A549 (cell line): Measurements from ENCODE around the gene GABRA5. TPM values are rescaled to one million over a fixed set of nuclear protein-coding genes. Genes with fewer than 3 reads are reported as not detected.
A peak's percentile ranks its signal among the peaks of the same experiment; 100 is the strongest.

Experiments used
- ATAC-seq, 2 experiments: fragments of 200-7000 bp in 1 of 2; fragments of >200 bp in 1 of 2; cut with Nextera tagmentation in 1 of 2; cut with Tn5 transposase in 1 of 2; 3 replicates each; pipeline versions ENCODE4 v1.8.0 to v1.9.1; 2018 to 2020; ENCODE audit warnings: mild to moderate bottlenecking in 1 of 2, moderate library complexity in 1 of 2
- CTCF ChIA-PET: fragments of 300-600 bp; sonication (Branson Sonifier 250); formaldehyde crosslinking; extraction: SDS; loops from one replicate; lab custom pipeline; 2021; ENCODE audit warnings: antibody characterized with exemption, inconsistent platforms; lab: Yijun Ruan, JAX
- POLR2A ChIA-PET: fragments of 350-600 bp; formaldehyde crosslinking; extraction: SDS; loops from one replicate; lab custom pipeline; 2021; ENCODE audit warnings: antibody characterized with exemption, inconsistent platforms; lab: Yijun Ruan, JAX
- DNase-seq, 2 experiments: peaks; one replicate each; pipeline versions ENCODE4 v3.0.0 to v3.0.0-alpha.2; 2011 to 2016; ENCODE audit warnings: low read depth in 1 of 2, low spot score in 1 of 2
- FAIRE-seq: peaks from 2 replicates; lab custom pipeline; 2011; peaks lifted over from hg19 to GRCh38; lab: Jason Lieb, UNC
- H3K27ac ChIP-seq, 2 experiments: fragments of >200 bp; sonication (Bioruptor Twin); formaldehyde crosslinking; 3 replicates each; pipeline ENCODE4 v1.5.1; 2016 to 2017
- H3K4me1 ChIP-seq: fragments of >200 bp; sonication (Bioruptor Twin); formaldehyde crosslinking; 3 replicates; pipeline ENCODE4 v1.6.1; 2016
- H3K4me2 ChIP-seq: fragments of >200 bp; sonication (Bioruptor Twin); formaldehyde crosslinking; 3 replicates; pipeline ENCODE4 v1.6.1; 2016
- H3K4me3 ChIP-seq: fragments of >200 bp; sonication (Bioruptor Twin); formaldehyde crosslinking; 3 replicates; pipeline ENCODE4 v1.5.1; 2016
- H3K9me3 ChIP-seq: fragments of >200 bp; sonication (Bioruptor Twin); formaldehyde crosslinking; 3 replicates; pipeline ENCODE4 v1.6.1; 2016
- ATOH8 ChIP-seq: fragments of 250-450 bp; sonication (Bioruptor Pico); IDR thresholded peaks from 2 replicates; pipeline ENCODE4 v1.5.0; 2020; ENCODE audit warnings: low read depth, mild to moderate bottlenecking, moderate library complexity
- CBX2 ChIP-seq: fragments of 200-600 bp; sonication (generic); IDR thresholded peaks from 2 replicates; pipeline ENCODE4 v1.6.1; 2016; ENCODE audit warnings: low read depth, mild to moderate bottlenecking, borderline replicate concordance
- CHD4 ChIP-seq: fragments of 200-600 bp; sonication (generic); IDR thresholded peaks from 2 replicates; pipeline ENCODE4 v1.6.1; 2016; ENCODE audit warnings: antibody characterized with exemption, mild to moderate bottlenecking, borderline replicate concordance
- CTCF ChIP-seq: fragments of >200 bp; sonication (Bioruptor Twin); formaldehyde crosslinking; IDR thresholded peaks from 3 replicates; pipeline ENCODE4 v1.5.1; 2016
- E2F6 ChIP-seq: IDR thresholded peaks from 2 replicates; pipeline ENCODE4 v1.6.1; 2012; ENCODE audit warnings: low read depth, borderline replicate concordance
- ELK1 ChIP-seq: fragments of 150-350 bp; IDR thresholded peaks from 2 replicates; pipeline ENCODE4 v1.6.1; 2014; ENCODE audit warnings: low read depth, mild to moderate bottlenecking, low read length
- ESRRA ChIP-seq: fragments of 150-350 bp; IDR thresholded peaks from 2 replicates; pipeline ENCODE4 v1.6.1; 2014; ENCODE audit warnings: mild to moderate bottlenecking, low read length, borderline replicate concordance
- MAFK ChIP-seq: fragments of 450-650 bp; IDR thresholded peaks from 2 replicates; pipeline ENCODE4 v1.6.1; 2014; ENCODE audit not compliant: partially characterized antibody
- MYC ChIP-seq: IDR thresholded peaks from 2 replicates; pipeline ENCODE4 v1.6.1; 2012; ENCODE audit warnings: mild to moderate bottlenecking, inconsistent platforms, low read length, improper control_type of control experiment, borderline replicate concordance
- RAD21 ChIP-seq, 2 experiments: fragments of >200 bp in 1 of 2; sonication (Bioruptor Twin) in 1 of 2; formaldehyde crosslinking in 1 of 2; IDR thresholded peaks in 1 of 2; conservative IDR thresholded peaks in 1 of 2; 2 replicates in 1 of 2; 3 replicates in 1 of 2; pipeline ENCODE4 v1.6.1; 2012 to 2018; ENCODE audit warnings: inconsistent platforms in 1 of 2
- RARB ChIP-seq: fragments of 250-450 bp; sonication (Bioruptor Pico); IDR thresholded peaks from 2 replicates; pipeline ENCODE4 v1.8.0; 2021; ENCODE audit warnings: mild to moderate bottlenecking, moderate library complexity
- USF2 ChIP-seq: fragments of 450-650 bp; IDR thresholded peaks from 2 replicates; pipeline ENCODE4 v1.6.1; 2014; ENCODE audit warnings: antibody characterized with exemption
- ZNF302 ChIP-seq: fragments of 250-450 bp; sonication (Bioruptor Pico); IDR thresholded peaks from 2 replicates; pipeline ENCODE4 v1.9.0; 2021; ENCODE audit warnings: inconsistent platforms, mild to moderate bottlenecking, moderate library complexity
- WGBS: methylation state at CpG from one replicate; pipeline ENCODE4 v1.1.6; 2017; ENCODE audit errors: missing lambda C conversion rate; 5-methylcytosine and 5-hydroxymethylcytosine counted together
- polyA plus RNA-seq, 4 experiments: library from polyadenylated mRNA; depleted of rRNA in 3 of 4; stranded (reverse); fragments of >200 nt; fragmentation: RNase III in 1 of 4; extraction: RNeasy Plus Mini Kit Qiagen cat#74134 plus additional on column Dnase treatment in 1 of 4; gene quantifications; 2 replicates in 3 of 4; 3 replicates in 1 of 4; pipeline ENCODE4 v1.2.3, GENCODE V29; 2011 to 2017
- TF ChIP-seq, protein P1 (sequence below): fragments of >200 bp; sonication (Bioruptor Twin); formaldehyde crosslinking; IDR thresholded peaks from 3 replicates; pipeline ENCODE4 v1.6.1; 2016
- TF ChIP-seq, protein P2 (sequence below): IDR thresholded peaks from 2 replicates; pipeline ENCODE4 v1.6.1; 2012

The GABRA5 gene
- polyA plus RNA-seq, 2 of the 4 experiments (the other 2 are of a cell fraction): 89.1 to 91.7 TPM

DNA sequence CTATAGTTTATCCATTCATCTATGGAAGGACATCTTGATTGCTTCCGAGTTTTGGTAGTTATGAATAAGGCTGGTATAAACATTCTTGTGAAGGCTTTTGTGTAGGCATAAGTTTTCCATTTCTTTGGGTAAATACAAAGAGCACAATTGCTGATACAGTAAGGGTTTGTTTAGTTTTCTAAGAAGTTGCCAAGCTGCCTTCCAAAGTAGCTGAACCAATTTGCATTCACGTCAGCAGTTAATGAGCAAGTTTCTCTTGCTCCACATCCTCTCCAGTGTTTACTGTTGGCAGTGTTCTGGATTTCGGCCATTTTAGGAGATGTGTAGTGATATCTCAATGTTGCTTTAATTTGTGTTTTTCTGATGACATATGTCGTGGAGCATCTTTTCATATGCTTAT is 34.2 kb downstream of the GABRA5 start (continued):
- TF ChIP-seq ATOH8 (CRISPR knock-in tag): no peak
- TF ChIP-seq CHD4: no peak
- TF ChIP-seq USF2: no peak
- no peak for TF ChIP-seq RAD21 (conservative IDR thresholded peaks at IDR 0.05 in 1 of 2, IDR thresholded peaks at IDR 0.05 in 1 of 2)

DNA sequence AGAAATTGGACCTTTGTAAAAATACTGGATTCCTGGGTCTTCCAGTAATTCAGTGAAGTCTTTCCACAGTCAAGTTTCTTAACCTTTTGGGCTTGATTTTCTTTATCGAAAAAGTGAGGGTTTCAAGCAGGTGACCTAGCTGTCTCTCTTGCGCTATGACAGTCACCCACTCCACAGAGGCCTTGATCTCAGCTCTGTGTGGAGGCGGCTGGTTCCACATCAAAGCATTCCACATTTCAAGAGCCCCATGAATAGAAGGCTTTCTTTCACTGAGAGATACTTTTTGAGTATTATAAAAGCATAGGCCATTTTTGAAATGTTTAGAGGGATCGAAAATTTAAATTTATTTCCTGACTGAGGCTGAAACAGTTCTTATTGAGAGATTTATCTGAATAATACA is 43.9 kb downstream of the GABRA5 start:
- POLR2A ChIA-PET: no interaction called here
- FAIRE-seq (no peak), DNase-seq (no peak), ATAC-seq (no peak)
- Histone ChIP-seq H3K4me1 (no peaks in the 10 kb centered on the region), H3K4me3 (no peak overlapping the region), H3K9me3 (peaks cover 10% of the 10 kb centered on the region; the same call in 2 of the 3 replicates), H3K27ac (no peak overlapping the region), H3K4me2 (no peak overlapping the region)
- CTCF ChIA-PET: interaction anchor here (0.7 to 1.8 kb wide), 3 partner anchors 15 to 1446 kb away, joined by 3 read pairs; no protein-coding TSS in a partner anchor
- TF ChIP-seq MYC (no peak), CBX2 (no peak), E2F6 (no peak), RAD21 (conservative IDR thresholded peaks at IDR 0.05 in 1 of 2, IDR thresholded peaks at IDR 0.05 in 1 of 2) (no peak), ELK1 (no peak), ZNF302 (no peak)
- TF ChIP-seq, protein P1, sequence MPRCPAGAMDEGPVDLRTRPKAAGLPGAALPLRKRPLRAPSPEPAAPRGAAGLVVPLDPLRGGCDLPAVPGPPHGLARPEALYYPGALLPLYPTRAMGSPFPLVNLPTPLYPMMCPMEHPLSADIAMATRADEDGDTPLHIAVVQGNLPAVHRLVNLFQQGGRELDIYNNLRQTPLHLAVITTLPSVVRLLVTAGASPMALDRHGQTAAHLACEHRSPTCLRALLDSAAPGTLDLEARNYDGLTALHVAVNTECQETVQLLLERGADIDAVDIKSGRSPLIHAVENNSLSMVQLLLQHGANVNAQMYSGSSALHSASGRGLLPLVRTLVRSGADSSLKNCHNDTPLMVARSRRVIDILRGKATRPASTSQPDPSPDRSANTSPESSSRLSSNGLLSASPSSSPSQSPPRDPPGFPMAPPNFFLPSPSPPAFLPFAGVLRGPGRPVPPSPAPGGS: no peak
- 64% methylated on average over 4 of the region's 4 CpGs for WGBS

- H3K4me3 ChIP-seq: no peak overlapping the region
- FAIRE-seq: no peak
- no peak overlapping the region for H3K27ac ChIP-seq
- no peaks in the 10 kb centered on the region for H3K4me1 ChIP-seq
- ChIA-PET CTCF (no interaction called here), POLR2A (no interaction called here)
- no peak for DNase-seq
- H3K4me2 ChIP-seq: no peak overlapping the region
- 36% methylated on average over 1 of the region's 1 CpG for WGBS
- peaks cover 19% of the 10 kb centered on the region; the same call in 2 of the 3 replicates for H3K9me3 ChIP-seq
- TF ChIP-seq ELK1 (no peak), MAFK (peak; percentile 58)
- no peak for ATAC-seq
These were observed 54.6 kb downstream of the GABRA5 start for GRCh38 chr15:26921433-26921832.

- Histone ChIP-seq H3K4me3 (no peak overlapping the region), H3K4me1 (no peaks in the 10 kb centered on the region), H3K4me2 (no peak overlapping the region), H3K27ac (no peak overlapping the region), H3K9me3 (no peaks in the 10 kb centered on the region)
- DNase-seq: no peak
- POLR2A ChIA-PET: no interaction called here
- no peak for FAIRE-seq
- CTCF ChIA-PET: interaction anchor here (1.4 kb wide), 1 partner anchor 16 kb away, joined by 3 read pairs; no protein-coding TSS in a partner anchor
- 49% methylated on average over 2 of the region's 2 CpGs for WGBS
- TF ChIP-seq MAFK (no peak), RARB (no peak), ESRRA (no peak), CTCF (no peak)
- TF ChIP-seq, protein P2, sequence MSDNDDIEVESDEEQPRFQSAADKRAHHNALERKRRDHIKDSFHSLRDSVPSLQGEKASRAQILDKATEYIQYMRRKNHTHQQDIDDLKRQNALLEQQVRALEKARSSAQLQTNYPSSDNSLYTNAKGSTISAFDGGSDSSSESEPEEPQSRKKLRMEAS: no peak
- no peak for ATAC-seq
These were observed 59.2 kb downstream of the GABRA5 start for GRCh38 chr15:26926081-26926480.
